HG02571 (cell line): ENCODE results near the gene CASK.

Source experiments
- ATAC-seq: cut with Tn5 transposase; IDR thresholded peaks from one replicate; pipeline ENCODE4 v1.9.1; 2021; ENCODE audit warnings: mild to moderate bottlenecking, moderate library complexity; ENCODE audit not compliant: unreplicated experiment

Gene CASK

GRCh38 chrX:41923211-41923977, at the start of gene CASK:
TSS of gene CASK (minus strand) at chrX:41923554. CDS start at chrX:41922988, 566 bp downstream.
- peak; percentile 87 for ATAC-seq

GRCh38 chrX:41971346-41971745, 48.0 kb upstream of the CASK start:
- ATAC-seq, result no peak

DNA sequence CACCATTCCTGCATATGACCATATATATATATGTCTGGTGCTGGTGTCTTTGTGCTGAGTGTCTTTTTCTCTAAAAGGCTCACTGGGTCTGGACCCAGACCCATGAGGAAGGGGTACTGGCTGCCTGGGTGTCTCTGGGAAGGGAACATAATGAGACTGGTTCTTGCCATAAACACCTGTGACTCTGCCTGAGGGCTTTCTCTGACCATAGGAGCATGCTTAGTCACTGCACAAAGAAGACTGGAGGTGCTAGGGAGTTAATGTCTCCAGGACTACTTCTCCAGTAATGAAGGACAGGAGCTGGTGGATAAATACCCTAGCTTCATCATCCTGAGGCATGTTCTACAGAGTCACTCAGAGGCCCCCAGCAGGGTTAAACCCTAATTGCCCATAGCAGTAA, 47.1 kb upstream of the CASK start:
- ATAC-seq, result no peak

- no peak for ATAC-seq
Observed at GRCh38 chrX:41963348-41963747, 40.0 kb upstream of the CASK start.

DNA sequence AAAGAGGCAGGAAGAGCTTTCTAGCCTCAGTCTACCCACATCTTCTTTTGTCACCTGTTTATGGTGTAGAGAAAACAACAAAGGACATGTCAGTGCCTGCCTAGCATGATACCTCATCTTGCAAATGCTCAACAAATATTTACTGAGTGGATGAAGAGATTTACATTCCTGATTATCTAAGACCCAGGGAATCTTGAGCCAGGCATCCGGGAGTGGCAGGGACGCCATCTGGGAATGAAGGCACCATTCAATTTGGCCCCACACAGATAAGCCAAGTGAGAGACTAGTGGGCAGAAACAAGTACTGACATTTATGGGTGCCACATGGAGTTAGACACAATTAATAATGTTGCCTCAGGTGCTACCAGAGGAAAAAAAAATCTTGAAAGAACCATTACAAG, 36.8 kb upstream of the CASK start:
- no peak for ATAC-seq

DNA sequence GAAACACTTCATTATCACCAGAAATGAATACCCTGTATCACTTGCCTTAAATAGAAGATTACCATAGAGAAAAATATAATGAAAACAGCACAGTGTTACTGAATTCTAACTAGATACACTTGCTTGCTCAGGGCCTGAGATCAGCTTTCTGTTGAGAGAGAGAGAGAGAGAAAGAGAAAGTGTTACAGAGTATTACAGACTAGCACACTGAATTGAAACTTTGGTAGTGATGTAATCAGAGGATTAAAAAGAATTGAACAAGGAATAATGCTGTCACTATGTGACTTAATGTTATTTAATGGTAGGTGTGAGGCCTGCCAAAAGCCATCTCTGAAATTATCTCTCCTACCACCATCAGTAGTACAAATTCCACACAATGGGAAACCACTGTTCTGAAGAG, 35.5 kb upstream of the CASK start:
- ATAC-seq, result no peak

DNA sequence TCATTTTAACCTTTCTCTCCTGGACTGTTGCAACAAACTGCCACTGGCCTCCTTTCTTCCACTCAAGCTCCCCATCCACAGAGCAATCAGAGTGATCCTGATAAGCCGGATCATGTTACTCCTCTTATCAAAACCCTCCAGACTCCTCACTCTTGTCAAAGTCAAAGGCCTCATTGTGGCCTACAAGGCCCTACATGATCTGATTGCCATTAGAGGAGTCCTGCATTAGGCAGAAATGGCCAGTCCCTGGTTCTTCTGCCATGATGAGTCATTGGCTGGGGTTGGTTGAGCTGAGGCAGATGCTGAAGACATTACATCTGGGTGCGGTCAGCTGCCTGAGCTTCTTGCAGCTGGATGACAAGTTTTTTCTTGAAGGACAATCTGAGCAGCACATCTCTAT, 32.7 kb upstream of the CASK start:
- no peak for ATAC-seq

GRCh38 chrX:41952102-41952501, 28.7 kb upstream of the CASK start:
- ATAC-seq, result no peak

DNA sequence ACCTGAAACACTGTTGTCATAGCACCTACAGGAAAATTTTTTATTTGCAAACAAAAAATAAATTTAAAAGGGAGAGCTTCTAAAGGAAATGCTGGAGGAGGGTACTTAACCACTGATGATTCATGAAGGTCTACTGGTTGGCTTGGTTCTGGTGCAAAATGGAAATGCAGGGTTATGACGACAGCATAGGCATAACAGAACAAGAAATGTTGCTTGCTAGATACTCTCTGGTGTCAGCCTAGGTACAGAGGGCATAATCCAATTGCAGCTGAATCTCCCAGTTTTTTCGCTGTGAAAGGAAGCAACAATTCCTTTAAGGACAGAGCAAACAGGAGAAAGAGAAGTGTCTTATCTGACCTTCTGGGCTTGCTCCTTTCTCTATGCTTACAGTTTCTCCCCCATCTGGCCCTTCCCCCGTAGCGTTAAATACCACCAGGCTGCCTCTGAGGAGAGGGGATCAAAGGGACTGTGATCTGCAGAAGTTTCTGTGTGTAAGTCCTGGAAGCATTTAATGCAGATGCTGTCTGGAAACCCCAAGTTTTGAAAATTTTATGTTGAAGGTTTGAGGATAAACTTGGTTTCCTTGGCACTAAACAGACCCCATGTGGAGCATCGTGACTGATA, 23.7 kb upstream of the CASK start:
- no peak for ATAC-seq

DNA sequence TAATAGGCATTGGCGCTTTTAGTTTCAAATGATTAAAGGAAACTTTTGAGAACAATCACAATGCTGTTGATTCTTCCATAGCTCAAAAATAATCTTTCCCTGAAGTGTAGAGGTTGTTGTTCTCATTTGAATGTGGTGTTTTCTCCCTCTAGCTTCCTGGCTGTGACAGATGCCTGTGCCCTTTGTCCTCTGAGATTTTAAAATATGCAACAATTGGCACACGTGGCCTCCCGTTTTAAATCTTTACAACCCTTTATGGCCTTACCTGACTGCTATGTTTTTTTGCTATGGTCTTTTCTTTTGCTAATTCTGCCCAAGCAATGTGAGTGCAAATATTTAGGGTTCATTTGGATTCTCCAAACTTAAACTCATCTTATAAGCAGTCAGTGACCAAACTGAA, 22.9 kb upstream of the CASK start:
- ATAC-seq, result no peak

DNA sequence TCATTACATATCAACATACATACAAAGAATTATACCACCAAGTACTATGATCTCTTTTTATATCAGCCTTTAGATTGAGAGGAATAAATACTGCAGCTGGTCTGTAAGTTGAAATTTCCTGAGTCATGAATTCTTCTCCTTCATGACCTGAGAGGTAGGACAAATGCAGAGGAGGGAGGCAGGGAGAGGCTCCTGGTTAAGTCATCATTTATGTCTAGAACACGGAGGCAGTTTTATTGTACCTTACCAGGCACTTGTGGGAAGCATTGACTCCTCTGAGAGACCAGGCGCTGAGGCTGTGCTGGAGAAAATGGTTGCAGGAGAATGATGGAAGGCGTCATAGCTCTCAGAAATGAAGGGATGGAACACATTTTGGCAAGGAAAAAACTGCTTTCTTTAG, 12.5 kb upstream of the CASK start:
- ATAC-seq, result no peak

GRCh38 chrX:41933546-41933945, 10.2 kb upstream of the CASK start:
- ATAC-seq, result no peak

GRCh38 chrX:41932885-41933284, 9.5 kb upstream of the CASK start:
- ATAC-seq, result no peak

- no peak for ATAC-seq
Observed at GRCh38 chrX:41931591-41931990, 8.2 kb upstream of the CASK start.

- ATAC-seq, result no peak
Observed at GRCh38 chrX:41923978-41924683, 777 bp upstream of the CASK start.

GRCh38 chrX:41922431-41923151, 763 bp downstream of the CASK start:
- peak; percentile 23 for ATAC-seq

- ATAC-seq, result no peak
Observed at GRCh38 chrX:41921492-41922430, 1.6 kb downstream of the CASK start.

DNA sequence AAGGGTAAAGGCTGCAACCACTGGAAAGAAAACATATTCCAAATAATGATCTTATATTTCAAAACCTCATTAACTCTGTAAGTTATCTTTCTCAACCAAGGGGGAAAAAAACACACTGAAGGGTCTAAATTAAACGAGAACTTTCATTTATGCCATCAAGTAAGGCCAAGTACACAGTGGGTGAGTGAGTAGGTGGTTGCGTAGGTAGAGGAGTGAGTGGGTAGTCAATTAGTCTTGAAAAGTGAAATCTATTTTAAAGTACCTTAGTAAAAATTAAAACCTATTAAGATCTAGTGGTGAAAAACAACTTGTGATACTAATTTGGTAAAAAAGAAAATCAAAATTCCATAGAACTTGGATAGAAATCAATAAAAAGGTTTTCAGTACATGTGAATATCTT, 3.5 kb downstream of the CASK start:
- no peak for ATAC-seq

DNA sequence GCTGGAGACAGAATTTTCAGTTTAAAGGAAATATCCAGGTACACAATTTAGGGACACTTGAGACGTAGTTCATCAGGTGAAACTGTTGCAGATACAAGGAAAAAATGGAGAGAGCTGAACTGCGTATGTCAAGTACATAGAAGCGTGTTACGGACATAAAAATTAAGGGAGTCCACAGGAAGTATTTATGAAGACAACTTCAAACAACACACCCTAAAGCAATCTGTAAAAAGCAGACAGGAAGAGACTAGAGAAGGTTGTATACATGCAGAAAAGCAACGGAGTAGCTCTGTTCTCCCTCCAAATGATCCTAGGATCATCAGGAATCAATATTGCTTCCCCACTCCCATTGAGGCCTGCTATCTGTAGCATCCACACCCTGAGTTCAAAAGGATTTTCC, 5.8 kb downstream of the CASK start:
- ATAC-seq, result no peak

DNA sequence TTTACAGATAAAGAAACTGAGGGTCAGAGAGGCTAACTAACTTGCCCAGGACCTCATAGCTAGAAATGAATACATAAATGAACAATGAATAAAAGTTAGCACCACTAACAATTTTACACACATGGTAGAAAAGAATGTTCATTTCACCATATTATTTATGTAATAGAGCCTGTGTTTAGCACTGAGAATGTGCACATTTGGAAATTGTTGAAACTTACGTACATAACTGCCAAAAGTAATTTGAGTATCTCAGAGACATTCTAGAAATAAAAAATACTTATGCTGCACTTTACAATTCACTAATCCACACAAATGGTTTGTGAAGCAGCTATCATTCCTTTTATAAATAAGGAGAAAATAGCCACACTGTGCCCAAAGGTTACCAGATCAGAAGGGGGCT, 9.9 kb downstream of the CASK start:
- ATAC-seq, result no peak
